HG03139 (cell line): ENCODE results near the gene CASQ2.

Experiments used
- ATAC-seq: cut with Tn5 transposase; IDR thresholded peaks from one replicate; pipeline ENCODE4 v1.9.1; 2021; ENCODE audit not compliant: unreplicated experiment

The CASQ2 gene

GRCh38 chr1:115768549-115768948 is at the start of gene CASQ2:
CASQ2 (minus strand) TSS chr1:115768714; CDS start chr1:115768541, 173 bp downstream.
- no peak for ATAC-seq

GRCh38 chr1:115815694-115816093 is 47.2 kb upstream of the CASQ2 start:
- no peak for ATAC-seq

- no peak for ATAC-seq
Measured at GRCh38 chr1:115814685-115815398, 46.3 kb upstream of the CASQ2 start.

- no peak for ATAC-seq
Measured at GRCh38 chr1:115813727-115814126, 45.2 kb upstream of the CASQ2 start.

GRCh38 chr1:115811140-115811828 is 42.8 kb upstream of the CASQ2 start:
- ATAC-seq: no peak

- ATAC-seq: no peak
Measured at GRCh38 chr1:115810609-115811008, 42.1 kb upstream of the CASQ2 start.

- ATAC-seq: no peak
Measured at GRCh38 chr1:115809847-115810246, 41.3 kb upstream of the CASQ2 start.

GRCh38 chr1:115809076-115809475 is 40.6 kb upstream of the CASQ2 start:
- no peak for ATAC-seq

GRCh38 chr1:115807723-115808122 is 39.2 kb upstream of the CASQ2 start:
- no peak for ATAC-seq

GRCh38 chr1:115805597-115805996 is 37.1 kb upstream of the CASQ2 start:
- no peak for ATAC-seq

- no peak for ATAC-seq
Measured at GRCh38 chr1:115802416-115802815, 33.9 kb upstream of the CASQ2 start.

- ATAC-seq: no peak
Measured at GRCh38 chr1:115797486-115797885, 29.0 kb upstream of the CASQ2 start.

GRCh38 chr1:115796897-115797296 is 28.4 kb upstream of the CASQ2 start:
- no peak for ATAC-seq

- no peak for ATAC-seq
Measured at GRCh38 chr1:115796036-115796435, 27.5 kb upstream of the CASQ2 start.

GRCh38 chr1:115794976-115795639 is 26.6 kb upstream of the CASQ2 start:
- no peak for ATAC-seq

- ATAC-seq: no peak
Measured at GRCh38 chr1:115793162-115793561, 24.6 kb upstream of the CASQ2 start.

- no peak for ATAC-seq
Measured at GRCh38 chr1:115791816-115792215, 23.3 kb upstream of the CASQ2 start.

- ATAC-seq: no peak
Measured at GRCh38 chr1:115790846-115791245, 22.3 kb upstream of the CASQ2 start.

GRCh38 chr1:115790356-115790755 is 21.8 kb upstream of the CASQ2 start:
- ATAC-seq: no peak

GRCh38 chr1:115783311-115783710 is 14.8 kb upstream of the CASQ2 start:
- ATAC-seq: no peak

GRCh38 chr1:115782571-115783281 is 14.2 kb upstream of the CASQ2 start:
- no peak for ATAC-seq
